Endothelial cell of umbilical vein (primary cell): ENCODE measurements around the gene C16orf74. TPM values are rescaled to one million over a fixed set of nuclear protein-coding genes. Genes with fewer than 3 reads are reported as not detected.

ENCODE experiments used
- BruUV-seq: library from RNA; stranded (reverse); fragments of 400-500 nt; replicated peaks from 2 replicates; lab custom pipeline; 2021; lab: Mats Ljungman, UMichigan
- CTCF ChIA-PET: fragments of 300-600, 350-600 bp; sonication (Branson Sonifier 250); formaldehyde crosslinking; loops from one replicate; lab custom pipeline; 2021; ENCODE audit warnings: antibody characterized with exemption, inconsistent platforms; lab: Charles Lee
- POLR2A ChIA-PET: fragments of 300-600, 350-600 bp; sonication (Branson Sonifier 250); formaldehyde crosslinking; loops from one replicate; lab custom pipeline; 2021; ENCODE audit warnings: antibody characterized with exemption, inconsistent platforms; lab: Charles Lee
- DNase-seq: peaks from one replicate; pipeline ENCODE4 v3.0.0-alpha.2; 2011; ENCODE audit warnings: low read depth, low spot score
- FAIRE-seq: peaks from 2 replicates; lab custom pipeline; 2011; peaks lifted over from hg19 to GRCh38; lab: Jason Lieb, UNC
- H2AFZ ChIP-seq: 2 replicates; pipeline ENCODE4 v1.6.0; 2012; ENCODE audit warnings: low read depth, low read length, control low read depth, inconsistent platforms
- H3K27ac ChIP-seq: 2 replicates; pipeline ENCODE4 v1.5.1; 2011; ENCODE audit warnings: low read depth, mild to moderate bottlenecking, control low read depth, low read length, moderate library complexity; ENCODE audit not compliant: insufficient read depth
- H3K27me3 ChIP-seq, 2 experiments: 2 replicates each; pipeline versions ENCODE4 v1.6.0 to v1.6.1; 2011; ENCODE audit warnings: low read length in 2 of 2, mixed read lengths in 1 of 2; ENCODE audit not compliant: control insufficient read depth in 2 of 2, insufficient read depth in 2 of 2
- H3K36me3 ChIP-seq, 2 experiments: 2 replicates in 1 of 2; 3 replicates in 1 of 2; pipeline ENCODE4 v1.5.1; 2011; ENCODE audit warnings: low read length in 2 of 2, mild to moderate bottlenecking in 1 of 2, moderate library complexity in 1 of 2; ENCODE audit not compliant: control insufficient read depth in 2 of 2, insufficient read depth in 2 of 2; ENCODE audit errors: extremely low read depth in 1 of 2
- H3K4me1 ChIP-seq: 3 replicates; pipeline ENCODE4 v1.5.1; 2011; ENCODE audit warnings: mild to moderate bottlenecking, low read length; ENCODE audit not compliant: control insufficient read depth, insufficient read depth; ENCODE audit errors: extremely low read depth
- H3K4me2 ChIP-seq: 2 replicates; pipeline ENCODE4 v1.6.1; 2011; ENCODE audit warnings: low read length, control low read depth, mixed read lengths; ENCODE audit not compliant: insufficient read depth
- H3K4me3 ChIP-seq, 3 experiments: fragments of 200-600 bp in 1 of 3; sonication (generic), shearing (Covaris generic) in 1 of 3; replicated peaks in 1 of 3; 2 replicates each; pipeline ENCODE4 v1.5.1; 2011 to 2016; ENCODE audit warnings: control low read depth in 3 of 3, low read length in 3 of 3, mild to moderate bottlenecking in 2 of 3, inconsistent platforms in 1 of 3, low read depth in 1 of 3, moderate library complexity in 1 of 3; ENCODE audit not compliant: insufficient read depth in 1 of 3
- H3K79me2 ChIP-seq: 2 replicates; pipeline ENCODE4 v1.6.0; 2012; ENCODE audit warnings: low read length, inconsistent platforms; ENCODE audit not compliant: control insufficient read depth, insufficient read depth
- H3K9ac ChIP-seq: replicated peaks from 2 replicates; pipeline ENCODE3; 2011; ENCODE audit warnings: low read length, control low read depth; ENCODE audit not compliant: insufficient read depth; ENCODE audit errors: extremely low read depth
- H3K9me1 ChIP-seq: replicated peaks from 3 replicates; pipeline ENCODE4 v1.6.0; 2011; ENCODE audit warnings: mild to moderate bottlenecking, low read length; ENCODE audit not compliant: control insufficient read depth, insufficient read depth; ENCODE audit errors: extremely low read depth
- H3K9me3 ChIP-seq: replicated peaks from 2 replicates; pipeline ENCODE4 v1.5.1; 2012; ENCODE audit warnings: low read length, inconsistent platforms; ENCODE audit not compliant: control insufficient read depth, insufficient read depth
- H4K20me1 ChIP-seq: replicated peaks from 2 replicates; pipeline ENCODE3; 2011; ENCODE audit warnings: mild to moderate bottlenecking, low read length; ENCODE audit not compliant: control insufficient read depth, insufficient read depth; ENCODE audit errors: extremely low read depth
- EZH2 ChIP-seq: IDR thresholded peaks from 2 replicates; pipeline ENCODE4 v1.6.1; 2012; ENCODE audit warnings: borderline replicate concordance, low read depth, mild to moderate bottlenecking, moderate library complexity, low read length, inconsistent platforms; ENCODE audit not compliant: severe bottlenecking
- FOS ChIP-seq: IDR thresholded peaks from 2 replicates; pipeline ENCODE4 v1.6.1; 2011; ENCODE audit warnings: mild to moderate bottlenecking, low read length, moderate library complexity, borderline replicate concordance; ENCODE audit not compliant: insufficient read depth
- GATA2 ChIP-seq: IDR thresholded peaks from 2 replicates; pipeline ENCODE4 v1.7.0; 2011; ENCODE audit warnings: low read depth, mild to moderate bottlenecking, moderate library complexity, mixed read lengths, low read length; ENCODE audit not compliant: insufficient read length, insufficient read depth
- JUN ChIP-seq: IDR thresholded peaks from 2 replicates; pipeline ENCODE4 v1.6.1; 2011; ENCODE audit warnings: borderline replicate concordance, low read depth; ENCODE audit not compliant: insufficient read length, insufficient read depth
- MAX ChIP-seq: IDR thresholded peaks from 2 replicates; pipeline ENCODE4 v1.6.1; 2011; ENCODE audit not compliant: insufficient read depth, insufficient read length
- MYC ChIP-seq: IDR thresholded peaks from one replicate; pipeline ENCODE4 v1.6.1; 2011; ENCODE audit warnings: mild to moderate bottlenecking, low read depth, low read length
- POLR2A ChIP-seq: IDR thresholded peaks from 2 replicates; pipeline ENCODE4 v1.6.1; 2012; ENCODE audit warnings: low read depth, mild to moderate bottlenecking, control low read depth, low read length
- POLR2AphosphoS5 ChIP-seq: IDR thresholded peaks from 2 replicates; pipeline ENCODE4 v1.6.1; 2012; ENCODE audit warnings: low read depth, mild to moderate bottlenecking, control low read depth, low read length, moderate library complexity; ENCODE audit not compliant: insufficient read depth
- dilution Hi-C: fragments of 300-500 bp; cut with MboI; formaldehyde crosslinking; loops from one replicate; pipeline ENCODE4 v1.15.0; 2019; ENCODE audit warnings: low sequenced_read_pairs; ENCODE audit not compliant: extremely low pct_ligation_motif_present
- intact Hi-C: fragments of 100-400 bp; cut with micrococcal nuclease; formaldehyde crosslinking; loops from one replicate; pipeline ENCODE4 v1.10.0; 2022
- polyA plus RNA-seq, 4 experiments: library from polyadenylated mRNA; depleted of rRNA in 3 of 4; stranded (reverse) in 3 of 4; unstranded in 1 of 4; fragments of >200 nt; gene quantifications; 2 replicates each; pipeline versions ENCODE4 v1.2.1 to v1.2.3, GENCODE V29; 2011 to 2012; ENCODE audit warnings: missing spikeins in 1 of 4
- total RNA-seq: library from RNA; stranded (reverse); gene quantifications from 2 replicates; pipeline ENCODE4 v1.2.3, GENCODE V29; 2021
- TF ChIP-seq, protein P1 (sequence below), 2 donors: IDR thresholded peaks; 1 replicate in 1 of 2; 2 replicates in 1 of 2; pipeline ENCODE4 v1.5.1; 2011; ENCODE audit warnings: low read length in 2 of 2, mild to moderate bottlenecking in 2 of 2, moderate library complexity in 2 of 2, control low read depth in 1 of 2, inconsistent platforms in 1 of 2, low read depth in 1 of 2; ENCODE audit not compliant: insufficient read depth in 1 of 2; ENCODE audit errors: extremely low read depth in 1 of 2

C16orf74 gene
- total and polyA plus RNA-seq, 2 donors (not counting 3 experiments of a cell fraction or from before 2014, with no cell fraction given) = 12.1 to 38.7 TPM

DNA sequence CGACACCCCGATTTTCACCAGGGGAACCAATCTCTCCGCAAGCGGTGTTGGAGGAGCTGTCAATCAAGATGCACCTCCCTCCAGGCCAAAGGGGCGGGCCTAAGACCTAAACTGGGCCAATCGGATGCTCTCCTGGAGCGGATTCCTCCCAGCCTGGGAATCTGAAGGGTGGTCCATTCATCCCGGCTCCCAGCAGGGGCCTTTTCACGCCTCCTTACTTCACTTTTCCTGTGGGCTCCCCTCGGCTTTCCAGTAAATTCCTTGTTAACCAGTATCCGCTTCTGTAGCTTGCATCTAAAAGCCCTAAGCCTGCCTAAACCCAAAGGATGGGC, 17.1 kb downstream of the C16orf74 start:
- no peak overlapping the region for H3K4me2 ChIP-seq
- FAIRE-seq (peak; percentile 80), DNase-seq (peak; percentile 25)
- H3K36me3 ChIP-seq = no peaks in the 10 kb centered on the region
- H3K4me1 ChIP-seq = no peaks in the 10 kb centered on the region
- intact Hi-C loops = no loop called here
- dilution Hi-C loops = no loop called here
- no peak overlapping the region for H3K27ac ChIP-seq
- peaks cover 40% of the 10 kb centered on the region for H3K79me2 ChIP-seq
- ChIA-PET POLR2A (no interaction called here), CTCF (no interaction called here)
- H3K9me1 ChIP-seq = no peaks in the 10 kb centered on the region
- H3K4me3 ChIP-seq = no peak overlapping the region
- no peak overlapping the region for H2AFZ ChIP-seq
- H3K9me3 ChIP-seq = no peaks in the 10 kb centered on the region
- no peak overlapping the region for H3K9ac ChIP-seq
- no peak for TF ChIP-seq JUN
- TF ChIP-seq GATA2 = no peak
- no peak for TF ChIP-seq MAX
- TF ChIP-seq EZH2 = no peak
- no peak for TF ChIP-seq FOS
- TF ChIP-seq, protein P1, sequence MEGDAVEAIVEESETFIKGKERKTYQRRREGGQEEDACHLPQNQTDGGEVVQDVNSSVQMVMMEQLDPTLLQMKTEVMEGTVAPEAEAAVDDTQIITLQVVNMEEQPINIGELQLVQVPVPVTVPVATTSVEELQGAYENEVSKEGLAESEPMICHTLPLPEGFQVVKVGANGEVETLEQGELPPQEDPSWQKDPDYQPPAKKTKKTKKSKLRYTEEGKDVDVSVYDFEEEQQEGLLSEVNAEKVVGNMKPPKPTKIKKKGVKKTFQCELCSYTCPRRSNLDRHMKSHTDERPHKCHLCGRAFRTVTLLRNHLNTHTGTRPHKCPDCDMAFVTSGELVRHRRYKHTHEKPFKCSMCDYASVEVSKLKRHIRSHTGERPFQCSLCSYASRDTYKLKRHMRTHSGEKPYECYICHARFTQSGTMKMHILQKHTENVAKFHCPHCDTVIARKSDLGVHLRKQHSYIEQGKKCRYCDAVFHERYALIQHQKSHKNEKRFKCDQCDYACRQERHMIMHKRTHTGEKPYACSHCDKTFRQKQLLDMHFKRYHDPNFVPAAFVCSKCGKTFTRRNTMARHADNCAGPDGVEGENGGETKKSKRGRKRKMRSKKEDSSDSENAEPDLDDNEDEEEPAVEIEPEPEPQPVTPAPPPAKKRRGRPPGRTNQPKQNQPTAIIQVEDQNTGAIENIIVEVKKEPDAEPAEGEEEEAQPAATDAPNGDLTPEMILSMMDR (IDR thresholded peaks at IDR 0.05; ENCODE audit: extremely low read depth in 1 of 2, insufficient read depth in 1 of 2, low read depth in 1 of 2, low read length in 2 of 2) = no peak
- no peak for TF ChIP-seq POLR2AphosphoS5
- no peak for TF ChIP-seq MYC
- TF ChIP-seq POLR2A = no peak
- H4K20me1 ChIP-seq = no peaks in the 10 kb centered on the region
- no TSS peak for BruUV-seq
- no peaks in the 10 kb centered on the region for H3K27me3 ChIP-seq
